HepG2 (cell line): ENCODE measurements around the gene TACC2. TPM values are rescaled to one million over a fixed set of nuclear protein-coding genes. Genes with fewer than 3 reads are reported as not detected.

Source experiments
- ATF3 ChIP-seq: sonication (generic); formaldehyde crosslinking; IDR thresholded peaks from 2 replicates; pipeline ENCODE4 v1.4.0; 2020; ENCODE audit warnings: missing genetic modification reagents
- BRD4 ChIP-seq: sonication (generic); formaldehyde crosslinking; IDR thresholded peaks from 2 replicates; pipeline ENCODE4 v1.4.0; 2020; ENCODE audit warnings: missing genetic modification reagents
- CSRNP1 ChIP-seq: sonication (generic); formaldehyde crosslinking; IDR thresholded peaks from 2 replicates; pipeline ENCODE4 v1.8.1; 2023; ENCODE audit warnings: mild to moderate bottlenecking, missing genetic modification reagents
- HOXA3 ChIP-seq: sonication (generic); formaldehyde crosslinking; IDR thresholded peaks from 2 replicates; pipeline ENCODE4 v1.5.0; 2020; ENCODE audit warnings: missing genetic modification reagents
- IKZF1 ChIP-seq: fragments of 450-650 bp; IDR thresholded peaks from 2 replicates; pipeline ENCODE4 v1.7.1; 2016
- ISL2 ChIP-seq: sonication (generic); formaldehyde crosslinking; IDR thresholded peaks from 2 replicates; pipeline ENCODE4 v1.5.0; 2020; ENCODE audit warnings: missing genetic modification reagents
- KDM5B ChIP-seq: sonication (generic); formaldehyde crosslinking; IDR thresholded peaks from 2 replicates; pipeline ENCODE4 v1.4.0; 2020; ENCODE audit warnings: missing genetic modification reagents, mild to moderate bottlenecking, borderline replicate concordance
- KLF16 ChIP-seq, 2 experiments: sonication (generic) in 1 of 2; formaldehyde crosslinking in 1 of 2; IDR thresholded peaks; 2 replicates each; pipeline versions ENCODE4 v1.6.1 to v1.8.0; 2016 to 2023; ENCODE audit warnings: missing genetic modification reagents in 2 of 2, missing compliant biosample characterization in 1 of 2
- MAFG ChIP-seq: sonication (generic); formaldehyde crosslinking; IDR thresholded peaks from 2 replicates; pipeline ENCODE4 v1.5.1; 2020; ENCODE audit warnings: mild to moderate bottlenecking, missing genetic modification reagents
- NR2F1 ChIP-seq, 2 experiments: fragments of 450-650 bp in 1 of 2; formaldehyde crosslinking in 1 of 2; IDR thresholded peaks; 2 replicates each; pipeline versions ENCODE4 v1.5.0 to v1.6.1; 2016 to 2020; ENCODE audit warnings: mild to moderate bottlenecking in 1 of 2, missing compliant biosample characterization in 1 of 2, missing genetic modification reagents in 1 of 2, moderate library complexity in 1 of 2
- RFXANK ChIP-seq: IDR thresholded peaks from 2 replicates; pipeline ENCODE4 v1.6.1; 2016
- RXRB ChIP-seq: IDR thresholded peaks from 2 replicates; pipeline ENCODE4 v1.6.1; 2016; ENCODE audit warnings: borderline replicate concordance, missing genetic modification reagents, missing compliant biosample characterization
- ZBTB26 ChIP-seq: IDR thresholded peaks from 2 replicates; pipeline ENCODE4 v1.6.1; 2016; ENCODE audit warnings: missing compliant biosample characterization, missing genetic modification reagents, borderline replicate concordance
- ZHX2 ChIP-seq, 2 experiments: sonication (generic) in 1 of 2; formaldehyde crosslinking in 1 of 2; IDR thresholded peaks; 2 replicates each; pipeline versions ENCODE4 v1.6.1 to v1.9.0; 2014 to 2022; ENCODE audit warnings: antibody characterized with exemption in 1 of 2, borderline replicate concordance in 1 of 2, inconsistent platforms in 1 of 2, low read depth in 1 of 2, missing genetic modification reagents in 1 of 2
- ZNF510 ChIP-seq: sonication (generic); formaldehyde crosslinking; IDR thresholded peaks from 2 replicates; pipeline ENCODE4 v1.4.0; 2020; ENCODE audit warnings: low read depth, mild to moderate bottlenecking, missing genetic modification reagents
- ZNF577 ChIP-seq: sonication (generic); formaldehyde crosslinking; IDR thresholded peaks from 2 replicates; pipeline ENCODE4 v1.4.0; 2020; ENCODE audit warnings: mild to moderate bottlenecking, low read depth, missing genetic modification reagents, borderline replicate concordance
- ZNF777 ChIP-seq: sonication (generic); formaldehyde crosslinking; IDR thresholded peaks from 2 replicates; pipeline ENCODE4 v1.4.0; 2020; ENCODE audit warnings: missing genetic modification reagents
- ZNF790 ChIP-seq: sonication (generic); formaldehyde crosslinking; IDR thresholded peaks from 2 replicates; pipeline ENCODE4 v1.8.0; 2022; ENCODE audit warnings: missing genetic modification reagents, mild to moderate bottlenecking, borderline replicate concordance
- ZNF883 ChIP-seq: sonication (generic); formaldehyde crosslinking; IDR thresholded peaks from 2 replicates; pipeline ENCODE4 v1.5.1; 2020; ENCODE audit warnings: mild to moderate bottlenecking, missing genetic modification reagents; ENCODE audit errors: not compliant biosample characterization
- polyA plus RNA-seq, 8 experiments: library from polyadenylated mRNA; depleted of rRNA in 3 of 8; stranded (reverse) in 7 of 8; unstranded in 1 of 8; fragments of >200 nt; fragmentation: Illumina TruSeq in 4 of 8; extraction: Trizol in 4 of 8; gene quantifications; 2 replicates each; pipeline versions ENCODE4 v1.2.1 to v1.2.3, GENCODE V29; 2011 to 2016; ENCODE audit warnings: low read depth in 4 of 8, missing spikeins in 1 of 8, mixed read lengths in 1 of 8; ENCODE audit not compliant: insufficient read depth in 1 of 8
- total RNA-seq, 5 experiments: library from RNA; depleted of rRNA; stranded (reverse); fragments of >200 nt; fragmentation: Illumina TruSeq; extraction: Trizol; gene quantifications; 2 replicates each; pipeline ENCODE4 v1.2.3, GENCODE V29; 2016; ENCODE audit warnings: low read depth in 1 of 5

The TACC2 gene
- total and polyA plus RNA-seq, 2 of the 13 experiments (the other 11 are each of a cell fraction or from before 2014, with no cell fraction given) = 11.8 to 16.0 TPM

GRCh38 chr10:122113161-122113944 is 124.4 kb downstream of the TACC2 start (continued):
- peak; percentile 61 for TF ChIP-seq ATF3
- TF ChIP-seq BRD4 (CRISPR knock-in tag) = peak; percentile 79
- 0 out of 2 replicates have a peak, but pooled peaks have one; percentile 38 for TF ChIP-seq ZHX2 (IDR thresholded peaks at IDR 0.05; ENCODE audit: low read depth)
- no peak for TF ChIP-seq ZHX2 (CRISPR knock-in tag; IDR thresholded peaks at IDR 0.05; ENCODE audit: borderline replicate concordance)
- TF ChIP-seq HOXA3 = peak; percentile 2; the same call in 1 of the 2 replicates
- peak; percentile 54; the same call in 1 of the 2 replicates for TF ChIP-seq RFXANK (CRISPR knock-in tag)
- TF ChIP-seq ZNF510 = peak; percentile 50; the same call in 1 of the 2 replicates
- peak in 1 of 2 experiments; percentile 29; a peak in 1 of 4 replicates for TF ChIP-seq KLF16 (CRISPR knock-in tag; IDR thresholded peaks at IDR 0.05)
- peak; percentile 81; the same call in 1 of the 2 replicates for TF ChIP-seq ZNF777
- TF ChIP-seq IKZF1 = no peak
- TF ChIP-seq KDM5B (CRISPR knock-in tag) = peak; percentile 73
- TF ChIP-seq ZNF790 = peak; percentile 41; the same call in 1 of the 2 replicates
- TF ChIP-seq RXRB = no peak
- TF ChIP-seq NR2F1 (CRISPR knock-in tag; IDR thresholded peaks at IDR 0.05) = peak in 1 of 2 experiments; percentile 34; a peak in 2 of 4 replicates
- peak; percentile 36 for TF ChIP-seq ZNF883 (CRISPR knock-in tag)
- TF ChIP-seq CSRNP1 (CRISPR knock-in tag) = peak; percentile 82; the same call in 1 of the 2 replicates
- TF ChIP-seq ZNF577 (CRISPR knock-in tag) = 0 out of 2 replicates have a peak, but pooled peaks have one; percentile 75
- 0 out of 2 replicates have a peak, but pooled peaks have one; percentile 16 for TF ChIP-seq ZBTB26 (CRISPR knock-in tag)
- TF ChIP-seq ISL2 = peak; percentile 66
- TF ChIP-seq MAFG = no peak
